ENCODE measurements around the gene PPP1R36. TPM values are rescaled to one million over a fixed set of nuclear protein-coding genes. Genes with fewer than 3 reads are reported as not detected.

The PPP1R36 gene
- total and polyA plus RNA-seq, 2 of the 13 experiments (the other 11 are each of a cell fraction or from before 2014, with no cell fraction given), result 0.11 to 0.17 TPM

GRCh38 chr14:64625386-64626232 is 75.8 kb downstream of the PPP1R36 start (continued):
- TF ChIP-seq, protein P1, sequence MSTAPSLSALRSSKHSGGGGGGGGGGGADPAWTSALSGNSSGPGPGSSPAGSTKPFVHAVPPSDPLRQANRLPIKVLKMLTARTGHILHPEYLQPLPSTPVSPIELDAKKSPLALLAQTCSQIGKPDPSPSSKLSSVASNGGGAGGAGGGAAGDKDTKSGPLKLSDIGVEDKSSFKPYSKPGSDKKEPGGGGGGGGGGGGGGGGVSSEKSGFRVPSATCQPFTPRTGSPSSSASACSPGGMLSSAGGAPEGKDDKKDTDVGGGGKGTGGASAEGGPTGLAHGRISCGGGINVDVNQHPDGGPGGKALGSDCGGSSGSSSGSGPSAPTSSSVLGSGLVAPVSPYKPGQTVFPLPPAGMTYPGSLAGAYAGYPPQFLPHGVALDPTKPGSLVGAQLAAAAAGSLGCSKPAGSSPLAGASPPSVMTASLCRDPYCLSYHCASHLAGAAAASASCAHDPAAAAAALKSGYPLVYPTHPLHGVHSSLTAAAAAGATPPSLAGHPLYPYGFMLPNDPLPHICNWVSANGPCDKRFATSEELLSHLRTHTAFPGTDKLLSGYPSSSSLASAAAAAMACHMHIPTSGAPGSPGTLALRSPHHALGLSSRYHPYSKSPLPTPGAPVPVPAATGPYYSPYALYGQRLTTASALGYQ (CRISPR knock-in tag; IDR thresholded peaks at IDR 0.05), result no peak
- TF ChIP-seq ZFP36L2 (CRISPR knock-in tag; IDR thresholded peaks at IDR 0.05) (no peak), CEBPB (IDR thresholded peaks at IDR 0.05; ENCODE audit: borderline replicate concordance, low read depth, low read length) (no peak), SOX13 (IDR thresholded peaks at IDR 0.05) (no peak), SOX13 (CRISPR knock-in tag; conservative IDR thresholded peaks at IDR 0.05 in 1 of 2, IDR thresholded peaks at IDR 0.05 in 1 of 2) (no peak), RFX3 (CRISPR knock-in tag; IDR thresholded peaks at IDR 0.05) (no peak), TEAD3 (CRISPR knock-in tag; optimal IDR thresholded peaks at IDR 0.05; ENCODE audit: borderline replicate concordance) (peak; percentile 21), PRMT3 (CRISPR knock-in tag; IDR thresholded peaks at IDR 0.05; ENCODE audit: borderline replicate concordance, low read depth) (no peak), SMAD3 (CRISPR knock-in tag; IDR thresholded peaks at IDR 0.05) (no peak), SAFB2 (CRISPR knock-in tag; IDR thresholded peaks at IDR 0.05; ENCODE audit: borderline replicate concordance, low read depth) (no peak), ZBTB42 (CRISPR knock-in tag; IDR thresholded peaks at IDR 0.05) (no peak), KAT7 (CRISPR knock-in tag; IDR thresholded peaks at IDR 0.05; ENCODE audit: borderline replicate concordance) (no peak), ZNF101 (CRISPR knock-in tag; IDR thresholded peaks at IDR 0.05; ENCODE audit: borderline replicate concordance, low read depth) (no peak), KDM5B (CRISPR knock-in tag; IDR thresholded peaks at IDR 0.05; ENCODE audit: borderline replicate concordance) (no peak), BHLHE40 (IDR thresholded peaks at IDR 0.05; ENCODE audit: low read length) (no peak), ZNF205 (CRISPR knock-in tag; IDR thresholded peaks at IDR 0.05) (no peak), RARA (CRISPR knock-in tag; IDR thresholded peaks at IDR 0.05) (peak; percentile 73), ARID5B (CRISPR knock-in tag; IDR thresholded peaks at IDR 0.05) (0 out of 2 replicates have a peak, but pooled peaks have one; percentile 21)
- TF ChIP-seq, protein P2, sequence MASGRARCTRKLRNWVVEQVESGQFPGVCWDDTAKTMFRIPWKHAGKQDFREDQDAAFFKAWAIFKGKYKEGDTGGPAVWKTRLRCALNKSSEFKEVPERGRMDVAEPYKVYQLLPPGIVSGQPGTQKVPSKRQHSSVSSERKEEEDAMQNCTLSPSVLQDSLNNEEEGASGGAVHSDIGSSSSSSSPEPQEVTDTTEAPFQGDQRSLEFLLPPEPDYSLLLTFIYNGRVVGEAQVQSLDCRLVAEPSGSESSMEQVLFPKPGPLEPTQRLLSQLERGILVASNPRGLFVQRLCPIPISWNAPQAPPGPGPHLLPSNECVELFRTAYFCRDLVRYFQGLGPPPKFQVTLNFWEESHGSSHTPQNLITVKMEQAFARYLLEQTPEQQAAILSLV (CRISPR knock-in tag; IDR thresholded peaks at IDR 0.05; ENCODE audit: borderline replicate concordance), result peak; percentile 51; the same call in 1 of the 2 replicates
- TF ChIP-seq, protein P3, sequence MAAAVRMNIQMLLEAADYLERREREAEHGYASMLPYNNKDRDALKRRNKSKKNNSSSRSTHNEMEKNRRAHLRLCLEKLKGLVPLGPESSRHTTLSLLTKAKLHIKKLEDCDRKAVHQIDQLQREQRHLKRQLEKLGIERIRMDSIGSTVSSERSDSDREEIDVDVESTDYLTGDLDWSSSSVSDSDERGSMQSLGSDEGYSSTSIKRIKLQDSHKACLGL (CRISPR knock-in tag; IDR thresholded peaks at IDR 0.05), result no peak

All from HepG2 (cell line).